HG03378 (cell line): Measurements from ENCODE around the gene HRH3.

Experiments used
- ATAC-seq: cut with Tn5 transposase; IDR thresholded peaks from one replicate; pipeline ENCODE4 v1.9.1; 2021; ENCODE audit warnings: mild to moderate bottlenecking, moderate library complexity; ENCODE audit not compliant: unreplicated experiment

Gene HRH3

GRCh38 chr20:62219992-62220665, at the start of gene HRH3:
HRH3 (minus strand) TSS chr20:62220278; CDS start chr20:62219970, 308 bp downstream.
- no peak for ATAC-seq

- ATAC-seq: no peak
Measured at GRCh38 chr20:62269871-62270270, 49.8 kb upstream of the HRH3 start.

GRCh38 chr20:62269378-62269777, 49.3 kb upstream of the HRH3 start:
- ATAC-seq: no peak

DNA sequence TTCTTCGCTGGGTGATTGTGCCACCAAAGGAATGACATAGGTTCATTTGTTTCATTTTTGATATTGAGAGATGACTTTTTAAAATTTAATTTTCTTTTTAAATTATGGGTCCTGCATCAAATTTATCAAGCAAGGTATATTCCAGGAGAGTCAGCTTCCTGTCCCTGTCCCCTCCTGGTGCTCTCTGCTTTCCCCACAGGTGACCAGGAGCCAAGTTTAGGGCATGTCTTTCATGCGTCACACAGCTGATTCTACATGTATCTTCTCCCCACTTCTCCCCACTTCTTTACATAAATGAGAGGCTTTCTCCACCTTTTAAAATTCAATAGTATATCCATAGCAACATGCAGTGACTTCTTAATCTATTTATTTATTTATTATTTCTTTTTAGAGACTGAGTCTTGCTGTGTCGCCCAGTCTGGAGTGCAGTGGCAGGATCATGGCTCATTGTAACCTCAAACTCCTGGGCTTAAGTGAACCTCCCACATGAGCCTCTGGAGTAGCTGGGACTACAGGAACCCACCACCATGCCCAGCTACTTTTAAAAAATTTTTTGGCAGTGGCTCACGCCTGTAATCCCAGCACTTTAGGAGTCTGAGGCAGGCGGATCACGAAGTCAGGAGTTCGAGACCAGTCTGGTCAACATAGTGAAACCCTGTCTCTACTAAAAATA, 48.3 kb upstream of the HRH3 start:
- no peak for ATAC-seq

DNA sequence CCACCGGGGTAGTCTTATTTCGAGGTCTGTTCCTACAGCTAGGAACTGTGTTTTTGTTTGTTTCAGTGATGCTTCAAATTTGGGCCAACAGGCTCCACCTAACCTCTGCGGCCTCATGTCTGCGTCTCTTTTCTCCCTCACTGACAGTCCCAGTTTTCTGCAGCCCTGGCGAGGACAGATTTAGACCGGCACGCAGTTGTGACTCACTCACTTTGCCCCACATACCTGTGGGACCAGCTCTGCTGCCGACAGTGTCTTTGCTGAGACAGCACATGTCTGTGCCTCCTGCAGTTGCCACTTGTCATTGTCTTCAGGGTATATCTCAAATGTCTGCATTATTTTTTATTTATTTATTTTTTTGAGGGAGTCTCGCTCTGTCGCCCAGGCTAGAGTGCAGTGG, 47.5 kb upstream of the HRH3 start:
- no peak for ATAC-seq

GRCh38 chr20:62266851-62267250, 46.8 kb upstream of the HRH3 start:
- ATAC-seq: no peak

- ATAC-seq: no peak
Measured at GRCh38 chr20:62266340-62266739, 46.3 kb upstream of the HRH3 start.

- ATAC-seq: no peak
Measured at GRCh38 chr20:62265365-62265764, 45.3 kb upstream of the HRH3 start.

DNA sequence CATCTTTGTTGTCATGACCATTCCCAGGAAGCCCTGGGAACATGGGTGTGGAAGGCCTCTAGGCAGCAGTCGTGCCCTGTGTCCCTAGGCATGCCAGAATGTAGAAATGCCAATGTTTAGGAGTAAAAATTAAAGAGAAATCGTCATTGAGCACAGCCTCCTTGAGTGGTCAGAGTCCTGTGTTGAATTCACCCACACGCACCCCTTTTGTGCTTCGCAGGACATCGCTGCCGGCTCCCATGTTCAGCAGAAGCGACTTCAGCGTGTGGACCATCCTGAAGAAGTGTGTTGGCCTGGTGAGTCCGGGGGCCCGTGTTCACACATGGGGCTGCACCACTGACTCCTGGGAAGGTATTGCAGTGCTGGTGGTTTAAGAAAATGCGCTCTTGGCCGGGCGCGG, 43.3 kb upstream of the HRH3 start:
- ATAC-seq: no peak

- ATAC-seq: no peak
Measured at GRCh38 chr20:62262064-62262463, 42.0 kb upstream of the HRH3 start.

DNA sequence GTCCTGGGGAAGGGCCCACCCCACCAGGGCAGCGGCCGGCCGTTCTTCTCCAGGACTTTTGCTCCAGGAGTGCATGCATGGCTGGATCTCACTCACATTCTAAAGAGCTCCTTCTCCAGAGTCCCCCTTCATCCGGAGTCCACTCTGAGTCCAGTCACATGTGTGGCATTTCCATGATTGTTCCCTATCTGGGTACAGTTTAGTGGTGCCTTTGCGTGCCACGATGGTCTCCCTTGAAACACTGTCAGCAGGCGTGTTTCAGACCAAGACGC, 39.2 kb upstream of the HRH3 start:
- no peak for ATAC-seq

- ATAC-seq: no peak
Measured at GRCh38 chr20:62258499-62259293, 38.6 kb upstream of the HRH3 start.

DNA sequence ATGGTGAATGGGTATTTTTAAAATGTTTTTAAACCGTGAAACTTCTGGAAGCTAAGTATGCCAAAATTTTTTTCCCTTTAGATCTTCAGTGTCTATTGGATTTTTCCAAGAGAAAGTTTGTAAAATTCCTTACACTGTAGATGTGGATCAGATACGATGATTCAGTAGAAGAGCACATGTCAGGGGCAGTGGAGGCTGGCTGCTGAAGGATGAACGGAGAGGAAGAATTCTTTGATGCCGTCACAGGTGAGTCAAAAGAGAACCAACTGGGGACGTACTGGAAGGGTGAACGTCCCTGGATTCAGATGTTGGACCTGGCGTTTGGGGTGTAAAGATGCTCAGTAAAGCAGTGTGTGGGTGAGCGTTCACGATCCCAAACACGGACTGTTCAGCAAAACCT, 35.9 kb upstream of the HRH3 start:
- ATAC-seq: no peak

- no peak for ATAC-seq
Measured at GRCh38 chr20:62254021-62254724, 34.1 kb upstream of the HRH3 start.

- ATAC-seq: no peak
Measured at GRCh38 chr20:62253398-62253797, 33.3 kb upstream of the HRH3 start.

DNA sequence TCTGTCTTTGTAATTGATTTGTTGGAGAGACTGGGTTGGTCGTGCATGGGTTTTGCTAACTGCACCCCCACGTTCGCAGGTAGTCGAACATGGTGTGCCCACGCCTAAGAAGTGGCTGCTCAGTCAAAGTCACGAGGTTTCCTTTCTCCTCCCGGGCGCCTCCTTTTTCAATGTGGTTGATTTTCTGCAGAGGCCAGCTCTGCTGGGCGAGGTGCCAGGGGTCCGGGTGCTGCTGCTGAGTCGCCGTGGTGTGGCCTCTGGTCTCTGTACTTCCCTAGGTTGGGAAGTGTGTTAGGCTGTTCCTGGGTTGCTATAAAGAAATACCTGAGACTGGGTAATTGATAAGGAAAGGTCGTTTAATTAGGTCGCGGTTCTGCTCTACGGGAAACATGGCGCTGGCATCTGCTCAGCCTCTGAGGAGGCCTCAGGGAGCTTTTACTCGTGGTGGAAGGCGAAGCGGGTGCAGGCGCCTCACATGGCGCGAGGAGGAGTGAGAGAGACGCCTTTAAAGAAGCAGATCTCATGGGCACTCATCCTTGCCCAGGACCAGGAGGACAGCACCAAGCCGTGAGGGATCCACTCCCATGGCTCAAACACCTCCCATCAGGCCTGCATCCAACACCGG, 32.4 kb upstream of the HRH3 start:
- no peak for ATAC-seq

DNA sequence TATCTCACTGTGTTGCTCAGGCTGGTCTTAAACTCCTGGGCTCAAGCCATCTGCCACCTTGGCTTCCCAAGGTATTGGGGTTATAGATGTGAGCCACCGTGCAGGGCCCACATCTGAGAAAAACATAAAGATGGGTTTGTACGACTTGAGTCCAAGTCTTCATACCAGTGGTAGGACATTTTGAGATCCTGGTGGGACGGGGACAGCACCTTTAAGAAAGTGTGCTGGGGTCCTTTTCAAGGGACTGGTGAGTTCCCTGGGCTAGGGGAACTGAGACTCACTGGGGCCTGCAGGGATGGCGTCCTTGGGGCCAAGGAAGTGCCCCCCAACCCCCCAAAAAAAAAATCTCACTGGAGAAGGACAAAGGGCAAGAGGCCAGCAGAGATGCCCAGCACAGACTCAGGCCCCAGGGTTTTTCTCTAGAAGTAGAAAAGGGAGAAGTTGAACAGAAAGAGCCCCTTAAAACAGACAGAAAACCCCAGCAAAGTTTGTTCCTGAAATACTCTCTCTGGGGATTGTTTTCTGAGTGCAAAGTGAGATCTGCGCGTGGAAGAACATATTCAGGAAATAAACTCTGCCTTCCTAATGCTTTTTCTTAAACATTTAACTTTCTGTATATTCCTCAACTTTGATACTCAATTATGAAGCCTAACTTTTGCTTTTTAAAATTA, 28.9 kb upstream of the HRH3 start:
- ATAC-seq: no peak

DNA sequence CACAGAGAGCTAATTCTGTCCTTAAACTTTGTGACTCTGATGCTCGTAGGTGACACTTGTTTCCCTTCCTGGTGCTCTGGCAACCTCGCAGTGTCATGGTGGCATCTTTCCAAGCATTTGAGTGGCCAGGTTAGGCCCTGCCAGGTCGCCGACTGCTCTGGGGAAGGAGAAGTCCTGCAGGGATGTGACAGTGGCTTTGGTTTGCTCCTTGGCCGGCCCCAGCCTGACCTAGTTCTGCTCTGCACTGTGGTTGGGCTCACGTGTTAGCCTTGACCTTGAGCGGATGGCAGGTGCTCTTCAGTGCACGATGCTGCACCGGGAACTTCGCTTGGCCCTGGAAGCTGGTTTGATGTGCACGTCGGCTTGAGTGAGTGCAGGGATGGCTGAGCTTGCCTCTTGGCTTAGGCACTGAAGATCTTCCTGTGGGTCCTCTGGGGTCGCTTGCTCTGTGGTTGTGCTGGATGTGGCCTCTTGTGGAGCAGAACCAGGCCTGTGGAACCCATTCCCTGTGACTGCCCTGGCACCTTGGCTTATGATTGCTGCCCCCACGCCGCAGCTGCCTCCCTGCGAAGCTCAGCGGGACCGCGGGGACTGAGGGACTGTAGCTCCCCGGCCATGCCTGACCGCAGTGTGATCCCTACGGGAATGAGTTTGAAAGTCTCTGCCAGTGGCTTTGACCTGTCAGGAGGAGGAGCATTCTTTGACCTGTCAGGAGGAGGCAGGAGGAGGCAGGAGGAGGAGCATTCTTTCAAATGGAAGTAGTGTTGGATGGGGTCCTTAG, 27.0 kb upstream of the HRH3 start:
- no peak for ATAC-seq

DNA sequence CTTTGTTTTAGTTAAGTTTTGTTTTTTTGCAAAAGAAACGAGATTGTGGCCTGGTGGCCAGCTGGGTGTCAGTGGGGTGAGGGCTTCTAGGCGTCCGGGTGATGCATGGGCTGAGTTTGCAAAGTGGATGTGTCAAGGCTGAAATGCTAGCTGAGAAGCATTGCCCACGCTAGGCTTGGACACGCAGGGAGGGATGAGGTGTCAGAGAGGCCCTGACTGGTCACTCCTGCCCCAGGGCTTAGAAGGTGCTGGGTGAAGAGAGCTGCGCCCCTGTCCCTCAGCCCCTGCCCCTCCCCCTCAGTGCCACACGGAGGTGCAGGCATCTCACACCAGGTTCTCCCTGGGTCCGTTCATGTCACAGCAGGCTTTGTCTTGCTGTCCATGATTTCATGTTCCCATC, 26.4 kb upstream of the HRH3 start:
- ATAC-seq: no peak

- no peak for ATAC-seq
Measured at GRCh38 chr20:62245911-62246280, 25.8 kb upstream of the HRH3 start.
